Measurements from ENCODE around the gene SERINC5.

The SERINC5 gene

GRCh38 chr5:80231243-80231642 is 24.6 kb downstream of the SERINC5 start:
- no peaks in the 10 kb centered on the region for H3K27me3 ChIP-seq (ENCODE audit: insufficient read depth, low read depth, severe bottlenecking)
- H3K4me3 ChIP-seq (ENCODE audit: low read depth, low read length) = no peak overlapping the region
- no peaks in the 10 kb centered on the region for H3K36me3 ChIP-seq
- no peaks in the 10 kb centered on the region for H3K9me3 ChIP-seq (ENCODE audit: severe bottlenecking)
- no peak for DNase-seq
- TF ChIP-seq CTCF (IDR thresholded peaks at IDR 0.05; ENCODE audit: low read depth, low read length) = no peak
- H3K27ac ChIP-seq = no peak overlapping the region

- Histone ChIP-seq H3K27ac (no peak overlapping the region), H3K36me3 (no peaks in the 10 kb centered on the region), H3K4me3 (ENCODE audit: low read depth, low read length) (no peak overlapping the region), H3K9me3 (ENCODE audit: severe bottlenecking) (no peaks in the 10 kb centered on the region), H3K27me3 (ENCODE audit: insufficient read depth, low read depth, severe bottlenecking) (no peaks in the 10 kb centered on the region)
- TF ChIP-seq CTCF (IDR thresholded peaks at IDR 0.05; ENCODE audit: low read depth, low read length) = no peak
- no peak for DNase-seq
Measured at GRCh38 chr5:80230269-80230992, 25.4 kb downstream of the SERINC5 start.

- Histone ChIP-seq H3K27ac (no peak overlapping the region), H3K27me3 (ENCODE audit: insufficient read depth, low read depth, severe bottlenecking) (no peaks in the 10 kb centered on the region), H3K9me3 (ENCODE audit: severe bottlenecking) (no peaks in the 10 kb centered on the region), H3K36me3 (no peaks in the 10 kb centered on the region), H3K4me3 (ENCODE audit: low read depth, low read length) (no peak overlapping the region)
- DNase-seq = no peak
- TF ChIP-seq CTCF (IDR thresholded peaks at IDR 0.05; ENCODE audit: low read depth, low read length) = no peak
Measured at GRCh38 chr5:80229902-80230255, 26.0 kb downstream of the SERINC5 start.

- Histone ChIP-seq H3K9me3 (ENCODE audit: severe bottlenecking) (no peaks in the 10 kb centered on the region), H3K27ac (no peak overlapping the region), H3K4me3 (ENCODE audit: low read depth, low read length) (no peak overlapping the region), H3K27me3 (ENCODE audit: insufficient read depth, low read depth, severe bottlenecking) (no peaks in the 10 kb centered on the region), H3K36me3 (no peaks in the 10 kb centered on the region)
- no peak for DNase-seq
- TF ChIP-seq CTCF (IDR thresholded peaks at IDR 0.05; ENCODE audit: low read depth, low read length) = no peak
Measured at GRCh38 chr5:80227979-80228596, 27.8 kb downstream of the SERINC5 start.

- H3K36me3 ChIP-seq = no peaks in the 10 kb centered on the region
- H3K27ac ChIP-seq = no peak overlapping the region
- no peaks in the 10 kb centered on the region for H3K9me3 ChIP-seq (ENCODE audit: severe bottlenecking)
Measured at GRCh38 chr5:80225934-80226326, 29.9 kb downstream of the SERINC5 start.

More at GRCh38 chr5:80225934-80226326, 29.9 kb downstream of the SERINC5 start:
- TF ChIP-seq CTCF (IDR thresholded peaks at IDR 0.05; ENCODE audit: low read depth, low read length) = no peak
- DNase-seq = no peak
- Histone ChIP-seq H3K27me3 (ENCODE audit: insufficient read depth, low read depth, severe bottlenecking) (no peaks in the 10 kb centered on the region), H3K4me3 (ENCODE audit: low read depth, low read length) (no peak overlapping the region)
